Right renal pelvis (tissue), 4 donors: Measurements from ENCODE around the gene TLR7. TPM values are rescaled to one million over a fixed set of nuclear protein-coding genes. Genes with fewer than 3 reads are reported as not detected.

Experiments
- DNase-seq, 4 donors: peaks; one replicate each; pipeline ENCODE4 v3.0.0-alpha.2; 2013; ENCODE audit warnings: low read depth in 4 of 4, low spot score in 3 of 4, missing footprints in 1 of 4
- polyA plus RNA-seq, 4 donors: library from polyadenylated mRNA; unstranded; fragments of 120-200 nt; gene quantifications; one replicate each; pipeline ENCODE4 v1.2.1, GENCODE V29; 2013; ENCODE audit not compliant: insufficient read length in 4 of 4

The TLR7 gene
- polyA plus RNA-seq, 4 donors: 0.26 to 1.1 (median 0.78) TPM

- DNase-seq: no peak
Observed at GRCh38 chrX:12890467-12890866, 23.6 kb downstream of the TLR7 start.

GRCh38 chrX:12891171-12891570, 24.3 kb downstream of the TLR7 start:
- no peak for DNase-seq

GRCh38 chrX:12891915-12892506, 25.1 kb downstream of the TLR7 start:
- no peak for DNase-seq

DNA sequence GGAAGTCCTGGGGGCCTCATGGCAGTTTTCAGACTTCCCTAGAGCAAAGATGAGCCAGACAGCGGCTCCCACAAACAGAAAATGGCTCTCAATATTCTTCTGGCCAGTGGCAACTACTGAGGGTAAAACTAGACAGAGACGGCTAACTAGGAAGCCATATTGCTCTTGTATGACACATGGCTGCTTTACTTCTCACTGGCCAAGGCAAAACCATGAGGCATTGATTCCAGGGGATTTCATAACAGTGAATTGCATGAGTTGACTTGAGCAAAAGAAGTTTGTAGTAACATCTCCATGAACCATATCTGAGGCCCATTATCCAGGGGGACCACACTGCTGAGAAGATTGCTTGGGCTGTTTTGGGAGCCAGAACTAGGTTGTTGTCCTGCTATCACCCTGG, 25.8 kb downstream of the TLR7 start:
- no peak for DNase-seq

GRCh38 chrX:12894074-12895030, 27.5 kb downstream of the TLR7 start:
- DNase-seq: peak in 1 of 4 donors; percentile 12

- DNase-seq: no peak
Observed at GRCh38 chrX:12895866-12896265, 29.0 kb downstream of the TLR7 start.

DNA sequence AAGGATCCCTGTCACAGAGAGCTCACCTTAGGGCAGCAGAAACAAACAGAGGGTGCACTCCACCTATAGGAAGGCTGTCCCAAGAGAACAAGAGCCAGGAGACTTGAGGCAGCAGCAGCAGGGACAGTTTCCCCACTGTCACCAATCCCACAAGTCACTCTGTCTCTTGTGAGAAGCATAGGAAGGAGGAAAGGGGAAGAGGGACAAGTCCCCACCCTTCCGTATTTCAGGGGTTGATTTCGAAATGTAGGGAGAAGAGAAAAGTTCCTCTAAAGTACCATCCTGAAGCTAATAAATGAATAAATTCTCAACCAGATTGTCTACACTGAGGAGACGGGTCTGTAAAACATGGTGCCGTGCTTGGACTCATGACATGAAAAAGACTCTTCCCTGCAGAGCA, 30.1 kb downstream of the TLR7 start:
- no peak for DNase-seq

DNA sequence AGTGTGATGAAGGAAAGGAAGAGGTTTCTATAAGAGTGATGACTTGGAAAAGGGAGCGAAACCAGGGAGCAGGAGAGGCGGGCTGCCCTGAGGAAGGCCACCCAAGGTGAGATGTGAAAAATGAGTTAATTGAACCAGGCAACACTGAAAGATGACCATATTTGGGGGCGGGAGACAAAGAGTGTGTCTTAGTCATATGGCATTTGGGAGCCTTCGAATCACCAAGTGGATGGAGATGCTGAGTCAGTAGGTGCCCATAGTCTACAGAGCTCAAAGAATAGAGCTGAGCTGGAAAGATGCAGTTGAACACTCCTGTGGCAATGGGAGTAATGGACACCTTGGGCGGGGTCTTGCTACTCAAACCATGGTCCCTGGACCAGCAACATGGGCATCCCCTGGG, 31.2 kb downstream of the TLR7 start:
- DNase-seq: no peak

DNA sequence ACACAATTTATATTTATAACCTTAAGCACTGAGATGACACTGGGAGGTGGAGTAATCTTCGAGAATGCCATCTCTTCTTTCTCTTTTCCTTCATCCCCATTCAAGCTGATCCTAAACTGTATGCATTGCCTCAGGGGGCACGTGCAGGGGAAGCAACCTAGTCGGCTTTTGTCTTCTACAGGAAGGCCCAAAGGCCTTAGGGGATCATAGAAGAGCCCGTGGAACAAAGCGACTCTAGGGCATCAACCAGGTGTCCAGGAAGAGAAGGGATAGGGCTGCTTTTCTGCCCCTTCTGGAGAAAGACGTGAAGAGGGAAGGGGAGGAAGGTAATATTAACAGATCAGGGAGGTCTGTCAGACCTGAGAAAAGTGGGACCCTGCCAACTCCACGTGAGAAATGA, 32.6 kb downstream of the TLR7 start:
- DNase-seq: no peak

DNA sequence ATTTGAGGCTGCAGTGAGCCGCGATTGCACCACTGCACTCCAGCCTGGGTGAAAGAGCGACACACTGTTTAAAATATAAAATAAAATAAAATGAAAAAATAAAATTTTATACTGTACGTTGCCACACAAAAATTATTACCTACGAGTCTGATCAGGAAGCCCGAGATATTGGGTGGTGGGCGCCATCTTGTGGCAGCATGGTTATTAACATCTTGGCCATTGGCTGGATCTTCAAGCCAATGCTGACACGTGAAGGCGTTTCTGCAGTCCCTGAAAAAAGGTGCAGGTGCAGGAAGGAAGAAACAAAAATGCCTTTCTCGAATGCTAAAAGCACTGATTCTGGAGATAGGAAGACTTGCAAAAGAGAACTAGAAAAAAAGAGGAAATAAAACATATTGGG, 34.6 kb downstream of the TLR7 start:
- peak in 2 of 4 donors; percentile 5 to 7 for DNase-seq

- DNase-seq: no peak
Observed at GRCh38 chrX:12903646-12904045, 36.8 kb downstream of the TLR7 start.

GRCh38 chrX:12906046-12906761, 39.3 kb downstream of the TLR7 start, which contains the start of gene TLR8:
Gene TLR8 (plus strand): TSS chrX:12906620. CDS start chrX:12906707, 87 bp downstream.
- no peak for DNase-seq

DNA sequence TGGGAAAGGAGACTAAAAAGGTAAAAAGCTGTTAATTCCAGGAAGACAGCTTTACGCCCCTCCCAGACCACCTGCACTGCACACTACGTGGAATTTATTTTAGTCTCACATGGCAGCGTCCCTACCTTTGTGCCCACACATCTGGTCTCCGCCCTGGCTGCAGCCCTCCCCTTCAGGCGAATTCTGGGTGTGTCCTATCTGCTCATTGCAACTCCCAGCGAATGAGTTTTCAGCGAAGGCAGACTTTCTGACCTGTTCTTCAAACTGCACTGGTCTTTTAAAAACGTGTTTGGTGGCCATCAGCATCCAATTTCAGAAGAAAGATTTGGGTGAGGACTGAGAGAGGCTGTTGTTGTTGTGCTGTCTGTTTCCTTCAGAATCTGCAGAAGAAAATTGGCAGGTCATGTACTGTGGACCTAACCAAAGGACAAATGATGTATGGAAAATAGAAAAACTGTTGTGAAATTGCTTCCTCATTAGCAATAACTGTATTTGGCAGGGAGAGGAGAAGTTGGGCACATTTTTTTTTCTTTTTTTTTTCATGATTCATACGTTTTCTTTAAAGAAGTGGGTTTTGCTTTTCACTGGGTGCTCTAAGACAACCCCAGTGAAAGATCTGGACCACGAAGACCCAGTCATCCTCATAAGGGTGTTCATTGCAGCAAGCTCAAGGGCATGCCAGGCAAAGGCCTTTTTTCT, 43.7 kb downstream of the TLR7 start:
- no peak for DNase-seq

- no peak for DNase-seq
Observed at GRCh38 chrX:12911122-12911470, 44.2 kb downstream of the TLR7 start.

GRCh38 chrX:12912791-12913482, 46.1 kb downstream of the TLR7 start:
- no peak for DNase-seq

DNA sequence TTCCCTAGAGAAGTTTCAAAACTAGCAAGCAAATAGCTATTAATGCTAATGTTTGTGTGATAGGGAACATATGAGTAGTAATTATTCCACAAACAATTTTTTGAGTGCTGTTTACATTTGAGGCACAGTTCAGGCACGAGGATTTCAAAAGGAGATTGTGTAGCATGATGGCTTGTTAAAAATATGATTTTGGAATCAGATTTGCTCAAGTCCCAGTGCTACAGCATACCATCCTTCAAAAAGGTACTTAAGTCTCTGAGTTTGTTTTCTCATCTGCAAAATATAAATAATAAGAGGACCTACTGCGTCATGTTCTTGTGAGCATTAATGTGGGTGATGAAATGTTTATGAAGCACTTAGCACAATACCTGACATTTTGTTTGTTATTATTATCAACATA, 50.9 kb downstream of the TLR7 start:
- DNase-seq: no peak

DNA sequence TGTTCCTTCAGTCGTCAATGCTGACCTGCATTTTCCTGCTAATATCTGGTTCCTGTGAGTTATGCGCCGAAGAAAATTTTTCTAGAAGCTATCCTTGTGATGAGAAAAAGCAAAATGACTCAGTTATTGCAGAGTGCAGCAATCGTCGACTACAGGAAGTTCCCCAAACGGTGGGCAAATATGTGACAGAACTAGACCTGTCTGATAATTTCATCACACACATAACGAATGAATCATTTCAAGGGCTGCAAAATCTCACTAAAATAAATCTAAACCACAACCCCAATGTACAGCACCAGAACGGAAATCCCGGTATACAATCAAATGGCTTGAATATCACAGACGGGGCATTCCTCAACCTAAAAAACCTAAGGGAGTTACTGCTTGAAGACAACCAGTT, 52.2 kb downstream of the TLR7 start:
- no peak for DNase-seq

DNA sequence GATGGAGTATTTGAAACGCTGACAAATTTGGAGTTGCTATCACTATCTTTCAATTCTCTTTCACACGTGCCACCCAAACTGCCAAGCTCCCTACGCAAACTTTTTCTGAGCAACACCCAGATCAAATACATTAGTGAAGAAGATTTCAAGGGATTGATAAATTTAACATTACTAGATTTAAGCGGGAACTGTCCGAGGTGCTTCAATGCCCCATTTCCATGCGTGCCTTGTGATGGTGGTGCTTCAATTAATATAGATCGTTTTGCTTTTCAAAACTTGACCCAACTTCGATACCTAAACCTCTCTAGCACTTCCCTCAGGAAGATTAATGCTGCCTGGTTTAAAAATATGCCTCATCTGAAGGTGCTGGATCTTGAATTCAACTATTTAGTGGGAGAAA, 52.7 kb downstream of the TLR7 start:
- no peak for DNase-seq

GRCh38 chrX:12920990-12921389, 54.1 kb downstream of the TLR7 start:
- no peak for DNase-seq

- DNase-seq: no peak
Observed at GRCh38 chrX:12921886-12922598, 55.2 kb downstream of the TLR7 start.
